Fibroblast of lung (primary cell): ENCODE results near the gene NF2. TPM values are rescaled to one million over a fixed set of nuclear protein-coding genes. Genes with fewer than 3 reads are reported as not detected.

ENCODE experiments used
- DNase-seq, 2 donors: peaks; one replicate each; pipeline versions ENCODE4 v3.0.0 to v3.0.0-alpha.2; 2010; ENCODE audit warnings: low read depth in 2 of 2
- H2AFZ ChIP-seq: 2 replicates; pipeline ENCODE4 v1.5.1; 2012; ENCODE audit warnings: low read length, control low read depth, inconsistent platforms
- H3K27ac ChIP-seq: 2 replicates; pipeline ENCODE4 v1.5.1; 2011; ENCODE audit warnings: low read length, control low read depth; ENCODE audit not compliant: insufficient read depth
- H3K27me3 ChIP-seq: 2 replicates; pipeline ENCODE4 v1.5.1; 2011; ENCODE audit warnings: mild to moderate bottlenecking, low read length; ENCODE audit not compliant: control insufficient read depth, insufficient read depth
- H3K36me3 ChIP-seq: 2 replicates; pipeline ENCODE4 v1.5.1; 2011; ENCODE audit warnings: low read length; ENCODE audit not compliant: control insufficient read depth, insufficient read depth
- H3K4me1 ChIP-seq: 2 replicates; pipeline ENCODE4 v1.5.1; 2011; ENCODE audit warnings: low read length; ENCODE audit not compliant: control insufficient read depth, insufficient read depth; ENCODE audit errors: extremely low read depth
- H3K4me2 ChIP-seq: 2 replicates; pipeline ENCODE4 v1.5.1; 2011; ENCODE audit warnings: low read length, control low read depth; ENCODE audit not compliant: insufficient read depth; ENCODE audit errors: extremely low read depth
- H3K4me3 ChIP-seq, 4 experiments: fragments of 200-600 bp in 1 of 4; sonication (generic) in 1 of 4; replicated peaks in 1 of 4; 2 replicates each; pipeline ENCODE4 v1.5.1; 2011 to 2016; ENCODE audit warnings: low read length in 4 of 4, low read depth in 3 of 4, mild to moderate bottlenecking in 3 of 4, control low read depth in 2 of 4, inconsistent platforms in 1 of 4, mixed read lengths in 1 of 4; ENCODE audit not compliant: insufficient read depth in 1 of 4; ENCODE audit errors: control extremely low read depth in 1 of 4
- H3K79me2 ChIP-seq: 2 replicates; pipeline ENCODE4 v1.5.1; 2012; ENCODE audit warnings: mild to moderate bottlenecking, low read length, inconsistent platforms; ENCODE audit not compliant: control insufficient read depth, insufficient read depth
- H3K9ac ChIP-seq: 2 replicates; pipeline ENCODE4 v1.5.1; 2011; ENCODE audit warnings: mild to moderate bottlenecking, low read length, control low read depth; ENCODE audit not compliant: insufficient read depth
- H3K9me3 ChIP-seq: 2 replicates; pipeline ENCODE4 v1.5.1; 2012; ENCODE audit warnings: low read depth, low read length; ENCODE audit not compliant: control insufficient read depth, insufficient read depth
- H4K20me1 ChIP-seq: 2 replicates; pipeline ENCODE4 v1.5.1; 2011; ENCODE audit warnings: low read length; ENCODE audit not compliant: control insufficient read depth, insufficient read depth; ENCODE audit errors: extremely low read depth
- EZH2 ChIP-seq: IDR thresholded peaks from 2 replicates; pipeline ENCODE4 v1.5.1; 2012; ENCODE audit warnings: low read length, control low read depth, mild to moderate bottlenecking; ENCODE audit errors: missing control alignments
- polyA plus RNA-seq, 2 donors: library from polyadenylated mRNA; depleted of rRNA in 1 of 2; stranded (reverse) in 1 of 2; unstranded in 1 of 2; fragments of >200 nt; gene quantifications; 2 replicates each; pipeline ENCODE4 v1.2.1, GENCODE V29; 2011 to 2012; ENCODE audit warnings: missing spikeins in 1 of 2
- total RNA-seq: library from RNA; depleted of rRNA; stranded (reverse); fragments of >200 nt; gene quantifications from 2 replicates; pipeline ENCODE4 v1.2.1, GENCODE V29; 2014
- TF ChIP-seq, protein P1 (sequence below), 2 donors: IDR thresholded peaks in 1 of 2; conservative IDR thresholded peaks in 1 of 2; 1 replicate in 1 of 2; 2 replicates in 1 of 2; pipeline ENCODE4 v1.5.1; 2011 to 2012; ENCODE audit warnings: low read length in 2 of 2, control low read depth in 1 of 2, inconsistent platforms in 1 of 2, low read depth in 1 of 2, mild to moderate bottlenecking in 1 of 2

Gene NF2
- total and polyA plus RNA-seq, 2 donors (not counting 1 experiment from before 2014, with no cell fraction given): 55.5 to 80.9 TPM

DNA sequence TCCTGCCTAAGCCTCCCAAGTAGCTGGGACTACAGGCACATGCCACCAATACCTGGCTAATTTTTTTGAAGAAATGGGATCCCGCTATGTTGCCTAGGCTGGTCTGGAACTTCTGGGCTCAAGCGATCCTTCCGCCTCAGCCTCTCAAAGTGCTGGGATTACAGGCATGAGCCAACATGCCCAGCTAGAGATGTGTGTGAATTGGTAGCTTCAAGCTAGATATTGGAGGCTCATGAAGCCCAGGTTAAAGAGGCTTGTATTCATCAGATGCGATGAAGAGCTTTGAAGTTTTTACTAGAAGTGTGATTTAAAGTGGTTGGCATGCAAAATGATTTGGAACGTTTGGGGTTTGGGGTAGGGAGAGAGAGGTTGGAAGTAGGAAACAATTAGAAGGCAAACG, 19.6 kb downstream of the NF2 start:
- H3K9ac ChIP-seq: no peak overlapping the region
- no peak overlapping the region for H3K4me2 ChIP-seq
- no peaks in the 10 kb centered on the region for H4K20me1 ChIP-seq
- H2AFZ ChIP-seq: no peak overlapping the region
- no peaks in the 10 kb centered on the region for H3K27me3 ChIP-seq
- H3K79me2 ChIP-seq: peaks cover 58% of the 10 kb centered on the region
- no peak for DNase-seq
- no peaks in the 10 kb centered on the region for H3K36me3 ChIP-seq
- peaks cover 44% of the 10 kb centered on the region for H3K4me1 ChIP-seq
- H3K9me3 ChIP-seq: no peaks in the 10 kb centered on the region
- peak overlapping the region; percentile 71 for H3K27ac ChIP-seq
- TF ChIP-seq EZH2: no peak
- TF ChIP-seq, protein P1, sequence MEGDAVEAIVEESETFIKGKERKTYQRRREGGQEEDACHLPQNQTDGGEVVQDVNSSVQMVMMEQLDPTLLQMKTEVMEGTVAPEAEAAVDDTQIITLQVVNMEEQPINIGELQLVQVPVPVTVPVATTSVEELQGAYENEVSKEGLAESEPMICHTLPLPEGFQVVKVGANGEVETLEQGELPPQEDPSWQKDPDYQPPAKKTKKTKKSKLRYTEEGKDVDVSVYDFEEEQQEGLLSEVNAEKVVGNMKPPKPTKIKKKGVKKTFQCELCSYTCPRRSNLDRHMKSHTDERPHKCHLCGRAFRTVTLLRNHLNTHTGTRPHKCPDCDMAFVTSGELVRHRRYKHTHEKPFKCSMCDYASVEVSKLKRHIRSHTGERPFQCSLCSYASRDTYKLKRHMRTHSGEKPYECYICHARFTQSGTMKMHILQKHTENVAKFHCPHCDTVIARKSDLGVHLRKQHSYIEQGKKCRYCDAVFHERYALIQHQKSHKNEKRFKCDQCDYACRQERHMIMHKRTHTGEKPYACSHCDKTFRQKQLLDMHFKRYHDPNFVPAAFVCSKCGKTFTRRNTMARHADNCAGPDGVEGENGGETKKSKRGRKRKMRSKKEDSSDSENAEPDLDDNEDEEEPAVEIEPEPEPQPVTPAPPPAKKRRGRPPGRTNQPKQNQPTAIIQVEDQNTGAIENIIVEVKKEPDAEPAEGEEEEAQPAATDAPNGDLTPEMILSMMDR (conservative IDR thresholded peaks at IDR 0.05 in 1 of 2, IDR thresholded peaks at IDR 0.05 in 1 of 2; ENCODE audit: low read depth in 1 of 2, low read length in 2 of 2): no peak
- H3K4me3 ChIP-seq: no peak overlapping the region

GRCh38 chr22:29623553-29624169, 20.2 kb downstream of the NF2 start:
- peak in 1 of 2 donors; percentile 35 for DNase-seq
- no peaks in the 10 kb centered on the region for H3K9me3 ChIP-seq
- peaks cover 62% of the 10 kb centered on the region for H3K79me2 ChIP-seq
- no peaks in the 10 kb centered on the region for H4K20me1 ChIP-seq
- TF ChIP-seq EZH2: no peak
- TF ChIP-seq, protein P1 (conservative IDR thresholded peaks at IDR 0.05 in 1 of 2, IDR thresholded peaks at IDR 0.05 in 1 of 2; ENCODE audit: low read depth in 1 of 2, low read length in 2 of 2): no peak
- H3K27ac ChIP-seq: peak overlapping the region; percentile 71
- no peak overlapping the region for H3K4me3 ChIP-seq
- no peak overlapping the region for H2AFZ ChIP-seq
- no peaks in the 10 kb centered on the region for H3K36me3 ChIP-seq
- H3K4me2 ChIP-seq: no peak overlapping the region
- H3K4me1 ChIP-seq: peaks cover 43% of the 10 kb centered on the region
- H3K9ac ChIP-seq: no peak overlapping the region
- no peaks in the 10 kb centered on the region for H3K27me3 ChIP-seq

DNA sequence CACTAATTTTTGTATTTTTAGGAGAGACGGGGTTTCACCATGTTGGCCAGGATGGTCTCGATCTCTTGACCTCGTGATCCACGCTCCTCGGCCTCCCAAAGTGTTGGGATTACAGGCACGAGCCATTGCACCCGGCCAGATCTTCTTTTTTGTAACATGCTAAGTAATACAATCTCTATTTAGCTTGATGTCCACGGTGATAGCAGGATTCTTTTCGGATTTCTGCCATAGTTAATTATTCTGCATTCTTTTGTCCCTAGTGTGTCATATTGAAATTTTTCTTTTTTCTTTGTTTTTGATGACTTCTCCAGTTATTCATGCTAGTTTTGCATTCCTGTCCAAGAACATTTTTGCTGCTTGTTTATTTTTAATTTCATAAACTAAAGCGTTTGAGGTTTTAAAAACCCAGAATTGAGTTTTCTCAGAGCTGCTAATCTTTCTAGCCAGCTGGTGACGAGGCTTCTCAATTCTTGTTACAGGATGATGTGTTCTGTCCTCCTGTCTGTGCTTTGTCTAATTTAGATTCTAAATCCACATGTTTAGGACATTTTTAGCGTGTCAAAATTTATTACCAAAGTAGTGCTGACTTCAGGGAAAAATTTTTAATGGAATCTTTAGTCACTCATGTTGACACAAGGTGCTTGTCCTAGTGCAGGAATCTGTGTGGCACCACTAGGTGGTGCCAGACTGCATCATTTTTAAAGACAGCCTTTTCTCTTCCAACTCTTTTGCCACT, 21.8 kb downstream of the NF2 start:
- Histone ChIP-seq H3K27ac (peak overlapping the region; percentile 68), H3K36me3 (no peaks in the 10 kb centered on the region), H3K79me2 (peaks cover 62% of the 10 kb centered on the region), H2AFZ (no peak overlapping the region), H3K4me2 (peak overlapping the region; percentile 51), H3K27me3 (no peaks in the 10 kb centered on the region), H3K4me1 (peaks cover 40% of the 10 kb centered on the region), H3K4me3 (peak overlapping the region in 1 of 4 experiments; percentile 28), H4K20me1 (no peaks in the 10 kb centered on the region), H3K9ac (no peak overlapping the region), H3K9me3 (no peaks in the 10 kb centered on the region)
- DNase-seq: peak; percentile 80 to 85
- no peak for TF ChIP-seq EZH2
- TF ChIP-seq, protein P1 (conservative IDR thresholded peaks at IDR 0.05 in 1 of 2, IDR thresholded peaks at IDR 0.05 in 1 of 2; ENCODE audit: low read depth in 1 of 2, low read length in 2 of 2): peak; percentile 84 to 89
